Measurements from ENCODE around the gene ARID3A. TPM values are rescaled to one million over a fixed set of nuclear protein-coding genes. Genes with fewer than 3 reads are reported as not detected.

ARID3A gene
- total RNA-seq, 4 donors from 2014 or later = 1.8 to 9.4 (median 5.6) TPM

DNA sequence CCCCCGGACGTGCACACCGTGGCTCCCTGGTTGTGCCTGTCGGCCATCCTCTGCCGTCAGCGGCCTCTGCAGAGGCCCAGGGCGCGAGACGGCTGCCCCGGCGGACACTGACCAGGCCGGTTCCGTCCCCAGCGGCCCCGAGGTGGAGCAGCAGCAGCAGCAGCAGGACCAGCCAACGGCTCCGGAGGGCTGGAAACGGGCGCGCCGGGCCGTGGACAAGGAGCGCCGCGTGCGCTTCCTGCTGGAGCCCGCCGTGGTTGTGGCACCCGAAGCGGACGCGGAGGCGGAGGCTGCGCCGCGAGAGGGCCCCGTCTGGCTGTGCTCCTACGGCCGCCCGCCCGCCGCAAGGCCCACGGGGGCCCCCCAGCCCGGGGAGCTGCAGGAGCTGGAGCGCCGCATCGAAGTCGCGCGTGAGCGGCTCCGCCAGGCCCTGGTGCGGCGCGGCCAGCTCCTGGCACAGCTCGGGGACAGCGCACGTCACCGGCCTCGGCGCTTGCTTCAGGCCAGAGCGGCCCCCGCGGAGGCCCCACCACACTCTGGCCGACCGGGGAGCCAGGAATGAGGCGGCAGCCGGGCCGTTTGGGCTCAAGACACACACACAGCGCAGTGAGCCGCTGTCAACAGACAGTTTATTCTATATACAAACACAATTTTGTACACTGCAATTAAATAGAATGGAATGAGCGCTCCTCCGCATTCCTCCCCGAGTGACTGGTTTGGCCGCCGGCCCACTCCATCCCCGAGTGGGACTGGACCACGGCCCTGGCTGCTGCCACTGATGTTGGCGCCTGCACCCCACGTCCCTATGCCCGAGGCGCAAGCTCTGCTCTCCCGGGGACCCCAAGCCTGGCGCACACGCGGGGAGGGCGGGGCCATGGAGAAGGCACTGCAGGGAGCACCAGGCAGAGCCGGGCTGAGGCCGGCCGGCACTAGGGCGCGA, 83.5 kb downstream of the ARID3A start:
- H3K4me3 ChIP-seq (ENCODE audit: low read depth, poor library complexity, severe bottlenecking) = no peak overlapping the region
- intact Hi-C loops (cut with DNase I; ENCODE audit: low total_unique reads) = no loop called here
- 83 to 89% methylated on average over 82 to 88 of the region's 92 CpGs for WGBS, 2 donors
- DNase-seq (ENCODE audit: low spot score in 2 of 2) = no peak
- TF ChIP-seq, protein P1, sequence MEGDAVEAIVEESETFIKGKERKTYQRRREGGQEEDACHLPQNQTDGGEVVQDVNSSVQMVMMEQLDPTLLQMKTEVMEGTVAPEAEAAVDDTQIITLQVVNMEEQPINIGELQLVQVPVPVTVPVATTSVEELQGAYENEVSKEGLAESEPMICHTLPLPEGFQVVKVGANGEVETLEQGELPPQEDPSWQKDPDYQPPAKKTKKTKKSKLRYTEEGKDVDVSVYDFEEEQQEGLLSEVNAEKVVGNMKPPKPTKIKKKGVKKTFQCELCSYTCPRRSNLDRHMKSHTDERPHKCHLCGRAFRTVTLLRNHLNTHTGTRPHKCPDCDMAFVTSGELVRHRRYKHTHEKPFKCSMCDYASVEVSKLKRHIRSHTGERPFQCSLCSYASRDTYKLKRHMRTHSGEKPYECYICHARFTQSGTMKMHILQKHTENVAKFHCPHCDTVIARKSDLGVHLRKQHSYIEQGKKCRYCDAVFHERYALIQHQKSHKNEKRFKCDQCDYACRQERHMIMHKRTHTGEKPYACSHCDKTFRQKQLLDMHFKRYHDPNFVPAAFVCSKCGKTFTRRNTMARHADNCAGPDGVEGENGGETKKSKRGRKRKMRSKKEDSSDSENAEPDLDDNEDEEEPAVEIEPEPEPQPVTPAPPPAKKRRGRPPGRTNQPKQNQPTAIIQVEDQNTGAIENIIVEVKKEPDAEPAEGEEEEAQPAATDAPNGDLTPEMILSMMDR (IDR thresholded peaks at IDR 0.05) = no peak
- no peak for TF ChIP-seq POLR2A (IDR thresholded peaks at IDR 0.05)

GRCh38 chr19:1009981-1010538, 84.2 kb downstream of the ARID3A start:
- DNase-seq (ENCODE audit: low spot score in 2 of 2) = no peak
- WGBS, 2 donors = 90 to 92% methylated on average over 17 to 29 of the region's 29 CpGs
- H3K4me3 ChIP-seq (ENCODE audit: low read depth, poor library complexity, severe bottlenecking) = no peak overlapping the region
- intact Hi-C loops (cut with DNase I; ENCODE audit: low total_unique reads) = no loop called here
- TF ChIP-seq POLR2A (IDR thresholded peaks at IDR 0.05) = no peak
- TF ChIP-seq, protein P1 (IDR thresholded peaks at IDR 0.05) = no peak

DNA sequence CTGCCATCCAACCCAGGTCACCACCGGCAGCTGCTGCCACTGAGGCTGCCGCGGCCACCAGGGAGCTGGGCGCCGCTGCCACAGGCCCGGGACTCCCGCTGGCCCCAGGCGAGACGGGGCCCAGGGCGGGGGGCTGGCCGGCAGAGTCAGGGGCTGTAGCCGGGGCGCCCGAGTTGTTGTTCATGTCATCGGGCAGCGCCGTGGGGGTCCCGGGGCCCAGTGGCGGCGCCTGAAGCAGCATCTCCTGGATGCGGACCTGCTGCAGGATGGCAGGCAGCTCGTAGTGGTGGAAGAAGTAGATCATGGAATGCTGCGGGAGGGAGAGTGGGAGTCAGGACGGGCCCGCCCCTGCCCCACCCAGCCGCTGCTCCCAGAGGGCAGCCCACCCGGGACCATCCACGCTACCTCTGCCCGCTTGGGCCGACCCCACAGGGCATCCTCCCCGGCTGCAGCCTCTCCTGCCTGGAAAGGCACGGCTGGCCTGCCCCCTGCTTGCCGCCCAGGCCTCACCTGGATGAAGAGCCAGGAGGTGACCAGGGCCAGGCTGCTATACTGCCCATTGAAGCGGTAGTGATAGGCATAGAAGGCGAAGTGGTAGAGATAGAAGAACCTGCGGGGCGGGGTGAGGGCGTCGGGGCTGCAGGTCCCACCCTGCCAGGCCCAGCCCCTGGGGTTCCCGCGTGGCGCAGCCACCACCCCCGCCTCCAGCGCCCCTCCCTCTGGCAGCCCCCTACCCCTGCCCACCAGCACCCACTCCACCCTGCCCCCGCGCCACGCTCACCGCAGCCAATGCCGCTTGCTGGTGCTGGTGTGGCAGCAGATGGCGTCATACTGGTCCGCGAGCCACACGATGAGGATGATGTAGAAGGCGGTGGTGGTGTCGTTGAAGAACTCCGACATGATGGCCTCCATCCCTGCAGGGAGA, 85.0 kb downstream of the ARID3A start:
- TF ChIP-seq POLR2A (IDR thresholded peaks at IDR 0.05) = no peak
- TF ChIP-seq, protein P1 (IDR thresholded peaks at IDR 0.05) = no peak
- intact Hi-C loops (cut with DNase I; ENCODE audit: low total_unique reads) = no loop called here
- H3K4me3 ChIP-seq (ENCODE audit: low read depth, poor library complexity, severe bottlenecking) = no peak overlapping the region
- no peak for DNase-seq (ENCODE audit: low spot score in 2 of 2)
- WGBS, 2 donors = 90% methylated on average over 47 to 49 of the region's 56 CpGs

GRCh38 chr19:1011831-1012333, 86.0 kb downstream of the ARID3A start:
- H3K4me3 ChIP-seq (ENCODE audit: low read depth, poor library complexity, severe bottlenecking) = no peak overlapping the region
- DNase-seq (ENCODE audit: low spot score in 2 of 2) = no peak
- WGBS, 2 donors = 89 to 92% methylated on average over 29 to 34 of the region's 36 CpGs
- TF ChIP-seq, protein P1 (IDR thresholded peaks at IDR 0.05) = no peak
- TF ChIP-seq POLR2A (IDR thresholded peaks at IDR 0.05) = no peak
- intact Hi-C loops (cut with DNase I; ENCODE audit: low total_unique reads) = no loop called here

- no peak for DNase-seq (ENCODE audit: low spot score in 2 of 2)
- H3K4me3 ChIP-seq (ENCODE audit: low read depth, poor library complexity, severe bottlenecking) = no peak overlapping the region
- intact Hi-C loops (cut with DNase I; ENCODE audit: low total_unique reads) = no loop called here
- no peak for TF ChIP-seq POLR2A (IDR thresholded peaks at IDR 0.05)
- 94% methylated on average over 10 to 11 of the region's 18 CpGs for WGBS, 2 donors
Observed at GRCh38 chr19:1012334-1012733, 86.5 kb downstream of the ARID3A start.
